Body of pancreas (tissue), 4 donors: Measurements from ENCODE around the gene FRMD4B. TPM values are rescaled to one million over a fixed set of nuclear protein-coding genes. Genes with fewer than 3 reads are reported as not detected.

Experiments used
- ATAC-seq: fragments of 150-250 bp; one replicate; pipeline ENCODE4 v1.9.1; 2016
- DNase-seq, 4 donors: peaks; one replicate each; pipeline ENCODE4 v3.0.0-alpha.2; 2019
- H3K27ac ChIP-seq, 4 donors: fragments of 200-600 bp; sonication (generic); 1 replicate in 3 of 4; 2 replicates in 1 of 4; pipeline versions ENCODE4 v1.5.1 to v1.6.1; 2016 to 2019; ENCODE audit warnings: mild to moderate bottlenecking in 1 of 4, mixed read lengths in 1 of 4, moderate library complexity in 1 of 4
- H3K27me3 ChIP-seq, 2 donors: fragments of 200-600 bp; sonication (generic); one replicate each; pipeline ENCODE4 v1.6.0; 2016; ENCODE audit warnings: mild to moderate bottlenecking in 1 of 2
- H3K36me3 ChIP-seq, 2 donors: fragments of 200-600 bp; sonication (generic); replicated peaks in 1 of 2; 2 replicates each; pipeline ENCODE4 v1.5.1; 2016; ENCODE audit warnings: low read depth in 2 of 2; ENCODE audit not compliant: insufficient read depth in 1 of 2
- H3K4me1 ChIP-seq: fragments of 200-600 bp; sonication (generic); one replicate; pipeline ENCODE4 v1.6.0; 2016
- H3K4me3 ChIP-seq, 2 donors: fragments of 200-600 bp; sonication (generic); 1 replicate in 1 of 2; 2 replicates in 1 of 2; pipeline ENCODE4 v1.5.1; 2016 to 2019
- H3K9me3 ChIP-seq, 3 donors: fragments of 200-600 bp; sonication (generic); 1 replicate in 2 of 3; 2 replicates in 1 of 3; pipeline ENCODE4 v1.5.1; 2016
- CTCF ChIP-seq, 7 experiments: fragments of 450-650 bp in 4 of 7; fragments of 200-600 bp in 3 of 7; sonication (generic) in 3 of 7; IDR thresholded peaks; one replicate each; pipeline ENCODE4 v1.5.1; 2016 to 2019; ENCODE audit warnings: antibody characterized with exemption in 7 of 7
- POLR2A ChIP-seq, 3 donors: fragments of 450-650 bp; IDR thresholded peaks; one replicate each; pipeline ENCODE4 v1.6.1; 2016; ENCODE audit warnings: antibody characterized with exemption in 3 of 3, mild to moderate bottlenecking in 2 of 3
- whole genome bisulfite sequencing, 2 donors: methylation state at CpG; one replicate each; pipeline ENCODE4 v1.1.5; 2017; 5-methylcytosine and 5-hydroxymethylcytosine counted together
- intact Hi-C: fragments of 100-400 bp; cut with DNase I; formaldehyde crosslinking; loops from one replicate; pipeline ENCODE4 v1.15.1; 2023
- total RNA-seq, 2 donors: library from RNA; depleted of rRNA; stranded (reverse); fragments of >200 nt; gene quantifications; one replicate each; pipeline ENCODE4 v1.1.0, GENCODE V29; 2016

The FRMD4B gene
- total RNA-seq, 2 donors from 2014 or later, result 7.3 to 14.3 TPM

DNA sequence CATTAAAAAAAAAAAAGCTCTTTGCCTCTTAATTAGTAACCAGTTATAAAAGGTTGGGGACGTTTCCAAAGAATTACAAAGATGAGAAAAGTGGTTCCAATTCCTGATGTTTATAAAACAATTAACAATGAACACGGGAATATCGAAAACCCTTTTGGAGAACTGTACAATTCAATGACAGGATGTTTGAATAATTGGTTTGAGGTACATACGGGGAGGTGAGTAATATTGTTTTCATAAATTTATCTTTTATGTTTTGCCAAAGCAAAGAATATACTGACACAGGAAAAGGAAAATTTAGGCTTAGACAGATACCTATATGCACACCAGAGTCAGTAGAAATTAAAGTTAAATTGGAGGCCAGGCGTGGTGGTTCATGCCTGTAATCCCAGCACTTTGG, 168.9 kb downstream of the FRMD4B start:
- Histone ChIP-seq H3K36me3 (no peaks in the 10 kb centered on the region), H3K27me3 (no peaks in the 10 kb centered on the region), H3K4me3 (no peak overlapping the region), H3K9me3 (no peaks in the 10 kb centered on the region), H3K27ac (peak overlapping the region in 1 of 4 donors; percentile 26), H3K4me1 (peaks cover 8% of the 10 kb centered on the region)
- ATAC-seq (no peak), DNase-seq (no peak)
- TF ChIP-seq POLR2A (IDR thresholded peaks at IDR 0.05) (no peak), CTCF (IDR thresholded peaks at IDR 0.05) (no peak)
- intact Hi-C loops, result no loop called here
- 31 to 33% methylated on average over 5 of the region's 5 CpGs for WGBS, 2 donors

- Histone ChIP-seq H3K27ac (no peak overlapping the region), H3K9me3 (no peaks in the 10 kb centered on the region), H3K4me1 (peaks cover 8% of the 10 kb centered on the region), H3K36me3 (no peaks in the 10 kb centered on the region), H3K27me3 (no peaks in the 10 kb centered on the region), H3K4me3 (no peak overlapping the region)
- TF ChIP-seq CTCF (IDR thresholded peaks at IDR 0.05) (no peak), POLR2A (IDR thresholded peaks at IDR 0.05) (no peak)
- DNase-seq (no peak), ATAC-seq (no peak)
- WGBS, 2 donors, result 41 to 48% methylated on average over 3 of the region's 3 CpGs
- intact Hi-C loops, result no loop called here
Measured at GRCh38 chr3:69214241-69214640, 171.6 kb downstream of the FRMD4B start.

- DNase-seq (no peak), ATAC-seq (peak; percentile 63)
- Histone ChIP-seq H3K4me3 (no peak overlapping the region), H3K4me1 (peaks cover 8% of the 10 kb centered on the region), H3K27ac (peak overlapping the region in 2 of 4 donors; percentile 2 to 72), H3K36me3 (no peaks in the 10 kb centered on the region), H3K9me3 (no peaks in the 10 kb centered on the region), H3K27me3 (no peaks in the 10 kb centered on the region)
- WGBS, 2 donors, result 44 to 51% methylated on average over 3 of the region's 3 CpGs
- TF ChIP-seq POLR2A (IDR thresholded peaks at IDR 0.05) (no peak), CTCF (IDR thresholded peaks at IDR 0.05) (no peak)
- intact Hi-C loops, result no loop called here
Measured at GRCh38 chr3:69212411-69213160, 173.3 kb downstream of the FRMD4B start.

- no peak for ATAC-seq
- Histone ChIP-seq H3K9me3 (no peaks in the 10 kb centered on the region), H3K27me3 (no peaks in the 10 kb centered on the region), H3K27ac (no peak overlapping the region), H3K4me3 (no peak overlapping the region), H3K4me1 (peaks cover 8% of the 10 kb centered on the region), H3K36me3 (no peaks in the 10 kb centered on the region)
- intact Hi-C loops, result no loop called here
- no peak for TF ChIP-seq CTCF (IDR thresholded peaks at IDR 0.05)
- no peak for TF ChIP-seq POLR2A (IDR thresholded peaks at IDR 0.05)
- 80 to 81% methylated on average over 5 of the region's 5 CpGs for WGBS, 2 donors
- DNase-seq, result no peak
Measured at GRCh38 chr3:69210068-69210730, 175.7 kb downstream of the FRMD4B start.
